ENCODE measurements around the gene CSTF2T.

DNA sequence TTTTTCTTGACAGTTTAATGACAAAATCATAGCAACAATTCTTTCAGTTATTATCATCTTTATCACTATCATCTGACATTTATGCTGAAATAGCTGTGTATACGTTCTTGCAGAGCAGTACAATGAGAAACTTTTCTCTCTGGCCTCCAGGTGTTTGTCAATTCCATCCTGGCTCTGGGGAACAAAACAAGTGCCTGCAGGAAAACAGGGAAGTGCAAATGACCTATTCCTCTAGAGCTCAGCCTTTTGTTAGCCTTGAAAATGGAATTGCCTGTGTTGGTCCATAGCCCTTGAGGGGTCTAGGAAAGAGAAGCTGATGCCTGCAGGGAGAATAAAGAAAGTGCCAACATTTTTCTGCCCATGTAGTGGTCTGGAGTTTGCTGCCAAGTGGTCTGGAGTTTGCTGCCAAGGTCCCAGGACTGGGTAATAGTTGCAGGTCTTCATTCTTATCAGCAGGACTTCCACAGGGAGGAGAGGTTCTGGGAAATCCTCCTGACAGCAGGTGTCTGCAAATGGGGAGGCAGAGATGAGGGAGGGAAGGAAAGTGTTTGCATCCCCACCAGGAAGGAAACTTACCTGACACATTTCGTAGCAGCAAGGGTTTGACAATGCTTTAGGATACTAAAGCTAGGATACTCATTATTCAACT is 10.1 kb upstream of the CSTF2T start:
- TF ChIP-seq, protein P1, sequence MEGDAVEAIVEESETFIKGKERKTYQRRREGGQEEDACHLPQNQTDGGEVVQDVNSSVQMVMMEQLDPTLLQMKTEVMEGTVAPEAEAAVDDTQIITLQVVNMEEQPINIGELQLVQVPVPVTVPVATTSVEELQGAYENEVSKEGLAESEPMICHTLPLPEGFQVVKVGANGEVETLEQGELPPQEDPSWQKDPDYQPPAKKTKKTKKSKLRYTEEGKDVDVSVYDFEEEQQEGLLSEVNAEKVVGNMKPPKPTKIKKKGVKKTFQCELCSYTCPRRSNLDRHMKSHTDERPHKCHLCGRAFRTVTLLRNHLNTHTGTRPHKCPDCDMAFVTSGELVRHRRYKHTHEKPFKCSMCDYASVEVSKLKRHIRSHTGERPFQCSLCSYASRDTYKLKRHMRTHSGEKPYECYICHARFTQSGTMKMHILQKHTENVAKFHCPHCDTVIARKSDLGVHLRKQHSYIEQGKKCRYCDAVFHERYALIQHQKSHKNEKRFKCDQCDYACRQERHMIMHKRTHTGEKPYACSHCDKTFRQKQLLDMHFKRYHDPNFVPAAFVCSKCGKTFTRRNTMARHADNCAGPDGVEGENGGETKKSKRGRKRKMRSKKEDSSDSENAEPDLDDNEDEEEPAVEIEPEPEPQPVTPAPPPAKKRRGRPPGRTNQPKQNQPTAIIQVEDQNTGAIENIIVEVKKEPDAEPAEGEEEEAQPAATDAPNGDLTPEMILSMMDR (IDR thresholded peaks at IDR 0.05; ENCODE audit: insufficient read depth, low read length, poor library complexity, severe bottlenecking): no peak
- TF ChIP-seq EZH2phosphoT487 (conservative IDR thresholded peaks at IDR 0.05; ENCODE audit: low read length): no peak
